ENCODE measurements around the gene EYS.

DNA sequence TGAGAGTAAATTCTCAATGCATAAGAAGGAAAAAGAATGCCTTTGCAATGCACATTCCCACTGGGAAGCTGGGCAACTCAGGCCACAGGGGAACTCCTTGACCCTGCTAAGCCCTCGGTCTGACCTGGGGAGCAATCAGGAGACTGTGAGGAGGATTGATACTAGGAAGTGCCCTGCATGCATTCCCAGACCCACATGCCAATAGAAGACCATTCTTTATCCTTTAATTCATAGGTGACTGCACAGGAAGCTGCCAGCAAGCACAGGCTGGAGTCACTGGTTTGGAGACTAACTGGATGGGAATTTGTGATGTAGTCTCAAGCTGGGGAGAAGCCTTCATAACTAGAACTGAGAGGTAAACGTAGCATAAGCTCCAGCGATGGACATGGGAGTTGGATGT lies 1012.7 kb downstream of the EYS start:
- TF ChIP-seq EZH2 (IDR thresholded peaks at IDR 0.05; ENCODE audit: insufficient read depth, poor library complexity, severe bottlenecking): no peak
- no peak for TF ChIP-seq EZH2phosphoT487 (IDR thresholded peaks at IDR 0.05; ENCODE audit: insufficient read depth, low read depth)

All from GM23248 (cell line).